H9 (cell line): ENCODE data around the gene APBB3. TPM values are rescaled to one million over a fixed set of nuclear protein-coding genes. Genes with fewer than 3 reads are reported as not detected.

ENCODE experiments used
- DNase-seq: peaks from one replicate; pipeline ENCODE4 v3.0.0-alpha.2; 2017
- H2AFZ ChIP-seq: one replicate; pipeline ENCODE4 v1.6.1; 2013; ENCODE audit warnings: mild to moderate bottlenecking, low read length, control low read depth, moderate library complexity
- H2AK5ac ChIP-seq: 2 replicates; pipeline ENCODE4 v1.6.1; 2013; ENCODE audit warnings: low read length, control low read depth, mixed read lengths; ENCODE audit not compliant: insufficient read length
- H2BK120ac ChIP-seq: one replicate; pipeline ENCODE4 v1.6.1; 2013; ENCODE audit warnings: low read depth, mild to moderate bottlenecking, low read length, control low read depth, inconsistent platforms; ENCODE audit not compliant: poor library complexity, severe bottlenecking
- H2BK12ac ChIP-seq: 2 replicates; pipeline ENCODE4 v1.6.1; 2013; ENCODE audit warnings: low read length, control low read depth, mixed read lengths, low read depth; ENCODE audit not compliant: insufficient read length
- H2BK15ac ChIP-seq: 2 replicates; pipeline ENCODE4 v1.6.1; 2013; ENCODE audit warnings: low read depth, low read length, control low read depth
- H2BK20ac ChIP-seq: one replicate; pipeline ENCODE4 v1.6.1; 2013; ENCODE audit warnings: low read depth, mild to moderate bottlenecking, low read length, control low read depth, inconsistent platforms; ENCODE audit not compliant: poor library complexity, severe bottlenecking
- H2BK5ac ChIP-seq: 2 replicates; pipeline ENCODE4 v1.6.1; 2013; ENCODE audit warnings: low read length, control low read depth, mixed read lengths; ENCODE audit not compliant: insufficient read length
- H3K14ac ChIP-seq: 2 replicates; pipeline ENCODE4 v1.6.1; 2013; ENCODE audit warnings: low read length, control low read depth; ENCODE audit not compliant: insufficient read depth
- H3K18ac ChIP-seq: 2 replicates; pipeline ENCODE4 v1.6.1; 2013; ENCODE audit warnings: low read depth, mild to moderate bottlenecking, mixed read lengths, low read length, control low read depth; ENCODE audit not compliant: insufficient read length
- H3K23ac ChIP-seq: 2 replicates; pipeline ENCODE4 v1.6.1; 2013; ENCODE audit warnings: low read length, control low read depth, mixed read lengths, low read depth; ENCODE audit not compliant: insufficient read length
- H3K23me2 ChIP-seq: 2 replicates; pipeline ENCODE4 v1.6.1; 2013; ENCODE audit warnings: low read depth, mild to moderate bottlenecking, mixed read lengths, low read length, control low read depth; ENCODE audit not compliant: insufficient read length, poor library complexity, severe bottlenecking
- H3K27ac ChIP-seq: 2 replicates; pipeline ENCODE4 v1.5.1; 2013; ENCODE audit warnings: low read length, control low read depth, mixed read lengths, low read depth; ENCODE audit not compliant: insufficient read length
- H3K27me3 ChIP-seq: 2 replicates; pipeline ENCODE4 v1.6.1; 2013; ENCODE audit warnings: low read length, control low read depth, inconsistent platforms; ENCODE audit not compliant: insufficient read depth
- H3K4ac ChIP-seq: 2 replicates; pipeline ENCODE4 v1.6.1; 2013; ENCODE audit warnings: low read depth, mild to moderate bottlenecking, control low read depth, inconsistent platforms, low read length, moderate library complexity
- H3K4me1 ChIP-seq: 2 replicates; pipeline ENCODE4 v1.6.1; 2013; ENCODE audit warnings: low read length, control low read depth, inconsistent platforms; ENCODE audit not compliant: insufficient read depth
- H3K4me2 ChIP-seq: 2 replicates; pipeline ENCODE4 v1.6.1; 2013; ENCODE audit warnings: low read length, control low read depth, mixed read lengths; ENCODE audit not compliant: insufficient read length, insufficient read depth
- H3K56ac ChIP-seq: 2 replicates; pipeline ENCODE4 v1.6.1; 2013; ENCODE audit warnings: low read depth, mild to moderate bottlenecking, mixed read lengths, low read length, control low read depth; ENCODE audit not compliant: insufficient read length
- H3K79me1 ChIP-seq: 2 replicates; pipeline ENCODE4 v1.6.1; 2013; ENCODE audit warnings: low read depth, mild to moderate bottlenecking, moderate library complexity, low read length, control low read depth, inconsistent platforms; ENCODE audit not compliant: insufficient read depth, poor library complexity, severe bottlenecking
- H3K79me2 ChIP-seq: 2 replicates; pipeline ENCODE4 v1.6.1; 2013; ENCODE audit warnings: low read length, control low read depth, inconsistent platforms; ENCODE audit not compliant: insufficient read depth
- H3K9ac ChIP-seq: 2 replicates; pipeline ENCODE4 v1.6.1; 2013; ENCODE audit warnings: low read length, control low read depth, mixed read lengths; ENCODE audit not compliant: insufficient read length; ENCODE audit errors: extremely low read depth
- H3K9me3 ChIP-seq: one replicate; pipeline ENCODE4 v1.6.1; 2013; ENCODE audit warnings: low read depth, low read length, inconsistent platforms; ENCODE audit not compliant: control insufficient read depth
- H3T11ph ChIP-seq: one replicate; pipeline ENCODE4 v1.6.1; 2013; ENCODE audit warnings: mild to moderate bottlenecking, low read length, control low read depth, inconsistent platforms
- H4K20me1 ChIP-seq: one replicate; pipeline ENCODE4 v1.6.1; 2013; ENCODE audit not compliant: control insufficient read depth, insufficient read length, insufficient read depth
- H4K5ac ChIP-seq: 2 replicates; pipeline ENCODE4 v1.6.1; 2013; ENCODE audit warnings: low read depth, mild to moderate bottlenecking, mixed read lengths, low read length, control low read depth; ENCODE audit not compliant: insufficient read length
- H4K8ac ChIP-seq: replicated peaks from 2 replicates; pipeline ENCODE4 v1.6.1; 2013; ENCODE audit warnings: low read length, control low read depth, mixed read lengths, low read depth; ENCODE audit not compliant: insufficient read length
- H4K91ac ChIP-seq: 2 replicates; pipeline ENCODE4 v1.6.1; 2013; ENCODE audit warnings: low read depth, mild to moderate bottlenecking, moderate library complexity, mixed read lengths, low read length, control low read depth; ENCODE audit not compliant: insufficient read length
- H3K27ac Mint-ChIP-seq, 3 experiments: 2 replicates in 2 of 3; 3 replicates in 1 of 3; pipeline ENCODE4 v1.8.0; 2020 to 2021; ENCODE audit warnings: mixed read lengths in 3 of 3, mild to moderate bottlenecking in 1 of 3, moderate library complexity in 1 of 3
- H3K27me3 Mint-ChIP-seq: 2 replicates; pipeline ENCODE4 v1.8.0; 2021; ENCODE audit warnings: low read depth, mild to moderate bottlenecking, moderate library complexity, mixed read lengths
- H3K36me3 Mint-ChIP-seq, 3 experiments: 2 replicates in 2 of 3; 3 replicates in 1 of 3; pipeline ENCODE4 v1.8.0; 2020 to 2021; ENCODE audit warnings: low read depth in 3 of 3, mixed read lengths in 3 of 3; ENCODE audit not compliant: insufficient read depth in 1 of 3
- H3K4me1 Mint-ChIP-seq, 2 experiments: 2 replicates each; pipeline ENCODE4 v1.8.0; 2020; ENCODE audit warnings: mixed read lengths in 2 of 2
- H3K4me3 Mint-ChIP-seq, 2 experiments: 2 replicates in 1 of 2; 3 replicates in 1 of 2; pipeline ENCODE4 v1.8.0; 2020 to 2021; ENCODE audit warnings: mild to moderate bottlenecking in 2 of 2, mixed read lengths in 2 of 2, moderate library complexity in 1 of 2
- H3K9me3 Mint-ChIP-seq, 2 experiments: 2 replicates in 1 of 2; 3 replicates in 1 of 2; pipeline ENCODE4 v1.8.0; 2020; ENCODE audit warnings: mild to moderate bottlenecking in 2 of 2, mixed read lengths in 2 of 2, moderate library complexity in 1 of 2
- CTCF ChIP-seq: fragments of 200-600 bp; sonication (generic); conservative IDR thresholded peaks from 3 replicates; pipeline ENCODE4 v1.8.0; 2021; ENCODE audit warnings: antibody characterized with exemption, mild to moderate bottlenecking
- WGBS: extraction: QIAGEN DNeasy Blood & Tissue Kit; methylation state at CpG from one replicate; pipeline ENCODE4 v1.1.7; 2013; ENCODE audit warnings: missing lambda C conversion rate, low lambda C conversion rate, mixed read lengths; ENCODE audit not compliant: insufficient read length; ENCODE audit errors: extremely low coverage; 5-methylcytosine and 5-hydroxymethylcytosine counted together
- total RNA-seq: library from RNA; stranded (reverse); gene quantifications from 2 replicates; pipeline ENCODE4 v1.2.1, GENCODE V29; 2021

APBB3 gene
- total RNA-seq, 1 experiment from 2014 or later: 23.8 TPM

- H2BK20ac ChIP-seq: no peak within 1 kb of the TSS
- H3K9ac ChIP-seq: peak within 1 kb of the TSS; percentile 17
- no peak within 1 kb of the TSS for H3K23ac ChIP-seq
- H3K27me3 ChIP-seq: no peaks in the 10 kb centered on the region
- H4K20me1 ChIP-seq: no peaks in the 10 kb centered on the region
- H2BK15ac ChIP-seq: no peak within 1 kb of the TSS
- Mint-ChIP-seq H3K4me1 (peaks cover 23 to 26% of the 10 kb centered on the region in 2 experiments), H3K4me3 (peak within 1 kb of the TSS; percentile 73 to 79), H3K27ac (peak within 1 kb of the TSS; percentile 95 to 99 (median 99); a peak in 6 of 7 replicates), H3K9me3 (no peaks in the 10 kb centered on the region), H3K36me3 (peaks cover 19 to 65% (median 37%) of the 10 kb centered on the region in 3 experiments; a peak in 6 of 7 replicates), H3K27me3 (no peaks in the 10 kb centered on the region)
- H3K4me1 ChIP-seq: 0 out of 2 replicates have a peak, but pooled peaks cover 7% of the 10 kb centered on the region
- H2AK5ac ChIP-seq: no peak within 1 kb of the TSS
- no peak within 1 kb of the TSS for H2BK120ac ChIP-seq
- H2AFZ ChIP-seq: no peak within 1 kb of the TSS
- H3T11ph ChIP-seq: no peak within 1 kb of the TSS
- no peak within 1 kb of the TSS for H2BK12ac ChIP-seq
- H4K91ac ChIP-seq: no peak within 1 kb of the TSS
- no peak within 1 kb of the TSS for H3K56ac ChIP-seq
- no peak within 1 kb of the TSS for H4K8ac ChIP-seq
- H3K9me3 ChIP-seq: no peaks in the 10 kb centered on the region
- peak; percentile 99 for DNase-seq
- no peak within 1 kb of the TSS; the same call in 1 of the 2 replicates for H3K4ac ChIP-seq
- peak within 1 kb of the TSS; percentile 19 for H3K27ac ChIP-seq
- H3K79me1 ChIP-seq: no peaks in the 10 kb centered on the region
- H4K5ac ChIP-seq: no peak within 1 kb of the TSS
- H3K23me2 ChIP-seq: peaks cover 7% of the 10 kb centered on the region
- H2BK5ac ChIP-seq: no peak within 1 kb of the TSS
- TF ChIP-seq CTCF: peak; percentile 64
- no peaks in the 10 kb centered on the region for H3K79me2 ChIP-seq
- no CpG with 5 or more reads among the region's 52 CpGs for WGBS
- peak within 1 kb of the TSS; percentile 51 for H3K14ac ChIP-seq
- H3K18ac ChIP-seq: peak within 1 kb of the TSS; percentile 65
- H3K4me2 ChIP-seq: peak within 1 kb of the TSS; percentile 81
Measured at GRCh38 chr5:140547508-140548299, 16.7 kb downstream of the APBB3 start, which contains the start of gene EIF4EBP3. Gene EIF4EBP3, plus strand, starts transcription at chr5:140547662. Its CDS starts 76 bp downstream, at chr5:140547738.
